Liver (tissue), 3 donors: ENCODE measurements around the gene FRMD6.

Experiments
- ATF3 ChIP-seq: IDR thresholded peaks from 2 replicates; pipeline ENCODE4 v1.6.1; 2016; ENCODE audit warnings: antibody characterized with exemption
- CTCF ChIP-seq: fragments of 150-350 bp; IDR thresholded peaks from 2 replicates; pipeline ENCODE4 v1.5.1; 2017; ENCODE audit warnings: improper control_type of control experiment, low read depth, low read length; ENCODE audit not compliant: missing input control
- EGR1 ChIP-seq, 2 donors: IDR thresholded peaks; 2 replicates each; pipeline ENCODE4 v1.6.1; 2016 to 2018; ENCODE audit warnings: antibody characterized with exemption in 2 of 2, low read depth in 2 of 2
- GABPA ChIP-seq, 2 donors: IDR thresholded peaks in 1 of 2; conservative IDR thresholded peaks in 1 of 2; 2 replicates each; pipeline ENCODE4 v1.6.1; 2016; ENCODE audit warnings: antibody characterized with exemption in 2 of 2, mild to moderate bottlenecking in 1 of 2, moderate library complexity in 1 of 2
- HNF4A ChIP-seq, 2 donors: conservative IDR thresholded peaks; 2 replicates each; pipeline ENCODE4 v1.6.1; 2016; ENCODE audit warnings: antibody characterized with exemption in 2 of 2, mild to moderate bottlenecking in 2 of 2
- JUND ChIP-seq, 2 donors: IDR thresholded peaks; 2 replicates each; pipeline ENCODE4 v1.6.1; 2016; ENCODE audit warnings: antibody characterized with exemption in 2 of 2
- RAD21 ChIP-seq, 2 donors: IDR thresholded peaks; 2 replicates each; pipeline ENCODE4 v1.6.1; 2016; ENCODE audit warnings: antibody characterized with exemption in 2 of 2, mild to moderate bottlenecking in 2 of 2
- SP1 ChIP-seq: IDR thresholded peaks from 2 replicates; pipeline ENCODE4 v1.6.1; 2018; ENCODE audit warnings: antibody characterized with exemption, mild to moderate bottlenecking
- TAF1 ChIP-seq: conservative IDR thresholded peaks from 2 replicates; pipeline ENCODE4 v1.6.1; 2016; ENCODE audit warnings: antibody characterized with exemption, mild to moderate bottlenecking
- YY1 ChIP-seq: IDR thresholded peaks from 2 replicates; pipeline ENCODE4 v1.6.1; 2016; ENCODE audit warnings: antibody characterized with exemption, mild to moderate bottlenecking
- ZBTB33 ChIP-seq: IDR thresholded peaks from 2 replicates; pipeline ENCODE4 v1.6.1; 2016; ENCODE audit warnings: antibody characterized with exemption
- TF ChIP-seq, protein P1 (sequence below): IDR thresholded peaks from 2 replicates; pipeline ENCODE4 v1.6.1; 2016; ENCODE audit warnings: antibody characterized with exemption
- donor health status: healthy.
- donor health status: healthy.

- TF ChIP-seq ZBTB33 = no peak
- no peak for TF ChIP-seq TAF1
- no peak for TF ChIP-seq CTCF
- no peak for TF ChIP-seq JUND (IDR thresholded peaks at IDR 0.05)
- no peak for TF ChIP-seq RAD21 (IDR thresholded peaks at IDR 0.05)
- TF ChIP-seq, protein P1, sequence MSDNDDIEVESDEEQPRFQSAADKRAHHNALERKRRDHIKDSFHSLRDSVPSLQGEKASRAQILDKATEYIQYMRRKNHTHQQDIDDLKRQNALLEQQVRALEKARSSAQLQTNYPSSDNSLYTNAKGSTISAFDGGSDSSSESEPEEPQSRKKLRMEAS = no peak
- TF ChIP-seq GABPA (IDR thresholded peaks at IDR 0.05 in 1 of 2, conservative IDR thresholded peaks at IDR 0.05 in 1 of 2) = no peak
- no peak for TF ChIP-seq ATF3
- no peak for TF ChIP-seq YY1
- no peak for TF ChIP-seq HNF4A (conservative IDR thresholded peaks at IDR 0.05)
- no peak for TF ChIP-seq SP1
- no peak for TF ChIP-seq EGR1 (IDR thresholded peaks at IDR 0.05; ENCODE audit: low read depth in 2 of 2)
Observed at GRCh38 chr14:51653775-51654532, 2.2 kb downstream of the FRMD6 start.
